HCT116 (cell line): ENCODE data around the gene DAPK1.

Experiments
- CEBPB ChIP-seq: IDR thresholded peaks from 2 replicates; pipeline ENCODE4 v1.6.1; 2012; ENCODE audit warnings: low read depth
- EZH2 ChIP-seq: fragments of 200-600 bp; sonication (generic); IDR thresholded peaks from 2 replicates; pipeline ENCODE4 v1.6.1; 2017; ENCODE audit warnings: antibody characterized with exemption, mixed run types
- EZH2phosphoT487 ChIP-seq: fragments of 200-600 bp; IDR thresholded peaks from 2 replicates; pipeline ENCODE4 v1.6.1; 2018; ENCODE audit warnings: antibody characterized with exemption, borderline replicate concordance
- POLR2A ChIP-seq: IDR thresholded peaks from 2 replicates; pipeline ENCODE4 v1.7.0; 2011; ENCODE audit warnings: borderline replicate concordance; ENCODE audit not compliant: insufficient read depth, insufficient read length; ENCODE audit errors: extremely low read depth
- POLR2AphosphoS5 ChIP-seq: IDR thresholded peaks from 2 replicates; pipeline ENCODE4 v1.6.1; 2011; ENCODE audit warnings: mild to moderate bottlenecking, low read depth, low read length, moderate library complexity
- RAD21 ChIP-seq: IDR thresholded peaks from 2 replicates; pipeline ENCODE4 v1.6.1; 2012; ENCODE audit warnings: low read depth, mild to moderate bottlenecking
- ZFX ChIP-seq: fragments of 450-650 bp; IDR thresholded peaks from 2 replicates; pipeline ENCODE4 v1.6.1; 2017
- ZNF274 ChIP-seq: fragments of 200-500 bp; sonication (Bioruptor generic); IDR thresholded peaks from 2 replicates; pipeline ENCODE4 v1.6.1; 2014; ENCODE audit warnings: mild to moderate bottlenecking, low read depth, low read length, inconsistent platforms
- TF ChIP-seq, protein P1 (sequence below): IDR thresholded peaks from 2 replicates; pipeline ENCODE4 v1.6.1; 2012
- TF ChIP-seq, protein P2 (sequence below), 3 experiments: fragments of 200-600 bp in 1 of 3; sonication (generic) in 1 of 3; IDR thresholded peaks in 2 of 3; conservative IDR thresholded peaks in 1 of 3; 2 replicates each; pipeline ENCODE4 v1.5.1; 2012 to 2017; ENCODE audit warnings: low read depth in 2 of 3, low read length in 2 of 3, antibody characterized with exemption in 1 of 3, borderline replicate concordance in 1 of 3, control low read depth in 1 of 3, mild to moderate bottlenecking in 1 of 3, mixed read lengths in 1 of 3, mixed run types in 1 of 3, moderate library complexity in 1 of 3; ENCODE audit not compliant: insufficient read depth in 1 of 3
- TF ChIP-seq, protein P3 (sequence below): IDR thresholded peaks from 2 replicates; pipeline ENCODE4 v1.6.1; 2011; ENCODE audit warnings: mild to moderate bottlenecking, low read length, moderate library complexity; ENCODE audit not compliant: insufficient replicate concordance; ENCODE audit errors: extremely low read depth

DNA sequence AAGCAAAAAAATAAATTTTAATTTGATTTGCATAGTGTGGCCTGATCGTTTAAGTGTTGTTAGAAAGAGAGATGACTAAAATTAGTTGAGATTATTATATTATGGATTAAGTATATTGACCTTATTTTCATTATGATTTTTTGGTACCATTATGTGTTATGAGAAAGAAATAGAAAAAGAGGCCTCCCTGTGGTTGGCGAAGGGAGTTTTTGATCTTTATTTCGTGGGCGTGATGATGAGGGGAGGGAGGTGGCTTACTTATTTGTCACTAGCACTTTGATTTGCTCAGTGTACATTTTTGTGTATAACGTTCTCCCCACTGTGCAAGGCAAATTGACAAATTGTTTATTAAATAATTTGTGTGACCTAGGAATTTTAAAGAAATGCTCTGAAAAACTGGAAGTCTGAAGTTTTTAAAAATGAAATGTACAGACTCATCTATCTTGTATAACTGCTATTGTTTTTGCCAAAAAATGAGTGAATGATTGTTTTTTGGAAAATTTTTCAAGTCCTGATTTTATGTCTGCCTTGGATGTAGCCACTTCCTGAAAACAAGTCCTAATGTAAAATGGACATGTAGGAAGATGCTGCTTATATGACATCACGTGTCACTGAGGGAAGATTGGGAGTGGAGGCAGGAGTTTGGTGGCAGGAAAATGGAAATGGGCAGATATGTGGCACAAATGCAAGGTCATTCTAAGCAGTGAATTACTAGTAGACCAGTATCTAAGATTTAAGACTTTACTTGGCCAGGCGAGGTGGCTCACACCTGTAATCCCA lies 3.0 kb downstream of the DAPK1 start:
- TF ChIP-seq POLR2A (no peak), EZH2phosphoT487 (no peak), ZNF274 (no peak), RAD21 (no peak), CEBPB (no peak), ZFX (no peak), POLR2AphosphoS5 (no peak), EZH2 (no peak)
- TF ChIP-seq, protein P1, sequence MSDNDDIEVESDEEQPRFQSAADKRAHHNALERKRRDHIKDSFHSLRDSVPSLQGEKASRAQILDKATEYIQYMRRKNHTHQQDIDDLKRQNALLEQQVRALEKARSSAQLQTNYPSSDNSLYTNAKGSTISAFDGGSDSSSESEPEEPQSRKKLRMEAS: no peak
- TF ChIP-seq, protein P2, sequence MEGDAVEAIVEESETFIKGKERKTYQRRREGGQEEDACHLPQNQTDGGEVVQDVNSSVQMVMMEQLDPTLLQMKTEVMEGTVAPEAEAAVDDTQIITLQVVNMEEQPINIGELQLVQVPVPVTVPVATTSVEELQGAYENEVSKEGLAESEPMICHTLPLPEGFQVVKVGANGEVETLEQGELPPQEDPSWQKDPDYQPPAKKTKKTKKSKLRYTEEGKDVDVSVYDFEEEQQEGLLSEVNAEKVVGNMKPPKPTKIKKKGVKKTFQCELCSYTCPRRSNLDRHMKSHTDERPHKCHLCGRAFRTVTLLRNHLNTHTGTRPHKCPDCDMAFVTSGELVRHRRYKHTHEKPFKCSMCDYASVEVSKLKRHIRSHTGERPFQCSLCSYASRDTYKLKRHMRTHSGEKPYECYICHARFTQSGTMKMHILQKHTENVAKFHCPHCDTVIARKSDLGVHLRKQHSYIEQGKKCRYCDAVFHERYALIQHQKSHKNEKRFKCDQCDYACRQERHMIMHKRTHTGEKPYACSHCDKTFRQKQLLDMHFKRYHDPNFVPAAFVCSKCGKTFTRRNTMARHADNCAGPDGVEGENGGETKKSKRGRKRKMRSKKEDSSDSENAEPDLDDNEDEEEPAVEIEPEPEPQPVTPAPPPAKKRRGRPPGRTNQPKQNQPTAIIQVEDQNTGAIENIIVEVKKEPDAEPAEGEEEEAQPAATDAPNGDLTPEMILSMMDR (IDR thresholded peaks at IDR 0.05 in 2 of 3, conservative IDR thresholded peaks at IDR 0.05 in 1 of 3; ENCODE audit: borderline replicate concordance in 1 of 3, insufficient read depth in 1 of 3, low read depth in 2 of 3, low read length in 2 of 3): no peak
- TF ChIP-seq, protein P3, sequence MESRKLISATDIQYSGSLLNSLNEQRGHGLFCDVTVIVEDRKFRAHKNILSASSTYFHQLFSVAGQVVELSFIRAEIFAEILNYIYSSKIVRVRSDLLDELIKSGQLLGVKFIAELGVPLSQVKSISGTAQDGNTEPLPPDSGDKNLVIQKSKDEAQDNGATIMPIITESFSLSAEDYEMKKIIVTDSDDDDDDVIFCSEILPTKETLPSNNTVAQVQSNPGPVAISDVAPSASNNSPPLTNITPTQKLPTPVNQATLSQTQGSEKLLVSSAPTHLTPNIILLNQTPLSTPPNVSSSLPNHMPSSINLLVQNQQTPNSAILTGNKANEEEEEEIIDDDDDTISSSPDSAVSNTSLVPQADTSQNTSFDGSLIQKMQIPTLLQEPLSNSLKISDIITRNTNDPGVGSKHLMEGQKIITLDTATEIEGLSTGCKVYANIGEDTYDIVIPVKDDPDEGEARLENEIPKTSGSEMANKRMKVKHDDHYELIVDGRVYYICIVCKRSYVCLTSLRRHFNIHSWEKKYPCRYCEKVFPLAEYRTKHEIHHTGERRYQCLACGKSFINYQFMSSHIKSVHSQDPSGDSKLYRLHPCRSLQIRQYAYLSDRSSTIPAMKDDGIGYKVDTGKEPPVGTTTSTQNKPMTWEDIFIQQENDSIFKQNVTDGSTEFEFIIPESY: no peak
